Astrocyte (in vitro differentiated cells and primary cell): ENCODE data around the gene LY9.

Source experiments
- CTCF ChIP-seq: IDR thresholded peaks from 2 replicates; pipeline ENCODE4 v1.5.1; 2011; ENCODE audit warnings: low read depth, mild to moderate bottlenecking, inconsistent platforms, low read length, moderate library complexity; ENCODE audit not compliant: insufficient read depth
- EZH2 ChIP-seq: IDR thresholded peaks from 2 replicates; pipeline ENCODE4 v1.6.1; 2012; ENCODE audit warnings: mild to moderate bottlenecking, low read length, inconsistent platforms; ENCODE audit not compliant: insufficient read depth

- TF ChIP-seq CTCF (no peak), EZH2 (no peak)
Observed at GRCh38 chr1:160798439-160798838, 2.5 kb downstream of the LY9 start.
